Astrocyte (in vitro differentiated cells and primary cell): ENCODE results near the gene DFFB. TPM values are rescaled to one million over a fixed set of nuclear protein-coding genes. Genes with fewer than 3 reads are reported as not detected.
A peak's percentile ranks its signal among the peaks of the same experiment; 100 is the strongest.

Experiments
- DNase-seq: peaks from one replicate; pipeline ENCODE4 v3.0.0-alpha.2; 2010; ENCODE audit warnings: low read depth
- FAIRE-seq: peaks from 2 replicates; lab custom pipeline; 2011; peaks lifted over from hg19 to GRCh38; lab: Jason Lieb, UNC
- H2AFZ ChIP-seq: 2 replicates; pipeline ENCODE4 v1.6.0; 2012; ENCODE audit warnings: low read depth, low read length, inconsistent platforms
- H3K27ac ChIP-seq: 2 replicates; pipeline ENCODE4 v1.5.1; 2011; ENCODE audit warnings: low read depth, low read length, inconsistent platforms
- H3K27me3 ChIP-seq: 2 replicates; pipeline ENCODE4 v1.6.0; 2011; ENCODE audit warnings: low read length, inconsistent platforms; ENCODE audit not compliant: insufficient read depth
- H3K36me3 ChIP-seq: 2 replicates; pipeline ENCODE4 v1.5.1; 2011; ENCODE audit warnings: low read length, inconsistent platforms; ENCODE audit not compliant: insufficient read depth
- H3K4me1 ChIP-seq: 2 replicates; pipeline ENCODE4 v1.5.1; 2011; ENCODE audit warnings: low read length, inconsistent platforms; ENCODE audit not compliant: insufficient read depth
- H3K4me2 ChIP-seq: 2 replicates; pipeline ENCODE4 v1.6.0; 2012; ENCODE audit warnings: low read length, inconsistent platforms
- H3K4me3 ChIP-seq: 2 replicates; pipeline ENCODE4 v1.5.1; 2011; ENCODE audit warnings: low read depth, mild to moderate bottlenecking, low read length, inconsistent platforms; ENCODE audit not compliant: insufficient read depth
- H3K79me2 ChIP-seq: 2 replicates; pipeline ENCODE4 v1.6.0; 2012; ENCODE audit warnings: mild to moderate bottlenecking, low read length, inconsistent platforms; ENCODE audit not compliant: insufficient read depth
- H3K9ac ChIP-seq: 2 replicates; pipeline ENCODE4 v1.6.0; 2012; ENCODE audit warnings: mild to moderate bottlenecking, low read length, inconsistent platforms
- H3K9me3 ChIP-seq: 2 replicates; pipeline ENCODE4 v1.5.1; 2012; ENCODE audit warnings: low read depth, mild to moderate bottlenecking, low read length, inconsistent platforms; ENCODE audit not compliant: insufficient read depth
- H4K20me1 ChIP-seq: 2 replicates; pipeline ENCODE4 v1.6.0; 2012; ENCODE audit warnings: low read length, inconsistent platforms; ENCODE audit not compliant: insufficient read depth
- H3K27ac Mint-ChIP-seq: one replicate; pipeline ENCODE4 v1.8.0; 2021; ENCODE audit warnings: mild to moderate bottlenecking, mixed read lengths; ENCODE audit not compliant: unreplicated experiment
- H3K27me3 Mint-ChIP-seq: one replicate; pipeline ENCODE4 v1.8.0; 2021; ENCODE audit warnings: low read depth, mixed read lengths; ENCODE audit not compliant: unreplicated experiment
- H3K36me3 Mint-ChIP-seq: one replicate; pipeline ENCODE4 v1.8.0; 2021; ENCODE audit warnings: low read depth, mixed read lengths; ENCODE audit not compliant: unreplicated experiment
- H3K4me1 Mint-ChIP-seq: one replicate; pipeline ENCODE4 v1.8.0; 2021; ENCODE audit warnings: low read depth, mixed read lengths; ENCODE audit not compliant: unreplicated experiment
- H3K4me3 Mint-ChIP-seq: one replicate; pipeline ENCODE4 v1.8.0; 2021; ENCODE audit warnings: mild to moderate bottlenecking, moderate library complexity, mixed read lengths; ENCODE audit not compliant: unreplicated experiment
- H3K9me3 Mint-ChIP-seq: one replicate; pipeline ENCODE4 v1.8.0; 2021; ENCODE audit warnings: mild to moderate bottlenecking, mixed read lengths; ENCODE audit not compliant: unreplicated experiment
- EZH2 ChIP-seq: IDR thresholded peaks from 2 replicates; pipeline ENCODE4 v1.6.1; 2012; ENCODE audit warnings: mild to moderate bottlenecking, low read length, inconsistent platforms; ENCODE audit not compliant: insufficient read depth
- total RNA-seq: library from RNA; stranded (reverse); gene quantifications from 2 replicates; pipeline ENCODE4 v1.2.1, GENCODE V29; 2021
- TF ChIP-seq, protein P1 (sequence below): IDR thresholded peaks from 2 replicates; pipeline ENCODE4 v1.5.1; 2011; ENCODE audit warnings: low read depth, mild to moderate bottlenecking, inconsistent platforms, low read length, moderate library complexity; ENCODE audit not compliant: insufficient read depth

The DFFB gene
- total RNA-seq, 1 donor from 2014 or later, result 7.4 TPM

DNA sequence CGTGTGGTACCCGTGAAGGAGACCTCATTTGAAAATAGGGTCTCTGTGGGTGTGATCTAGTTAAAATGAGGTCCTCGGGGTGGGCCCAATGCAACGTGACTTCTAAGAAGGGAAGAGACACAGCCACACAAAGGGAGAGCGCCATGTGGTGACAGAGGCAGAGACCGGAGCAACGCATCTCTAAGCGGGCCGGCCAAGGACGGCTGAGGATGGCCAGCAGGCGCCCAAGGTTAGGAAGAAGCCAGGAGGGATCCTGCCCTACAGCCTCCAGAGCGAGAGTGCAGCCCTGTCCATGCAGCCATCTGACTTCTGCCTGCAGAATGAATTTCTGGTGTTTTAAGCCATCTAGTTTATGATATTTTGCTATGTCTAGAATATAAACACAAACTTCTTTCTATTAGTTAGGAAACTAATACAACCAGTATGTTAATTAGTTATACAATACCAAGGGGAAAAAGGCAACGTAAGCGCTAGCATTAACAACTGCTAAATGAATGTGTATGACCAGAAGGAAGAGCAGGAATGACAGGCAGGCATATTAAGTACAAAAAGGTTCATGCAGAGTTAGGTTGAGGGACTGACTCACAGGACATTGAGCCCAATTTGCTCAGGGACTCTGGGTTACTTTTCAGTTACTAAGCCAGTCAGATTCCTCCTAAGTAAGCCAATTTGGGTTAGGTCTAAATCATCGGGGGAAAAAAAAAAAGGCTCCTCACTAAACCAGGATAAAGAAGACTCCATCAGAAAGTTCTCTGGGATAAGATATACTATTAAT, 4.4 kb upstream of the DFFB start:
- Histone ChIP-seq H3K36me3 (peaks cover 2% of the 10 kb centered on the region), H3K4me1 (peaks cover 6% of the 10 kb centered on the region), H3K4me3 (no peak overlapping the region), H2AFZ (no peak overlapping the region), H3K27me3 (no peaks in the 10 kb centered on the region), H3K27ac (no peak overlapping the region), H3K79me2 (peaks cover 39% of the 10 kb centered on the region), H4K20me1 (peaks cover 34% of the 10 kb centered on the region), H3K9ac (no peak overlapping the region), H3K4me2 (no peak overlapping the region), H3K9me3 (no peaks in the 10 kb centered on the region)
- H3K27me3 Mint-ChIP-seq, result no peaks in the 10 kb centered on the region
- DNase-seq (no peak), FAIRE-seq (no peak)
- peaks cover 5% of the 10 kb centered on the region for H3K4me1 Mint-ChIP-seq
- no peak overlapping the region for H3K27ac Mint-ChIP-seq
- peak overlapping the region; percentile 8 for H3K4me3 Mint-ChIP-seq
- no peaks in the 10 kb centered on the region for H3K9me3 Mint-ChIP-seq
- H3K36me3 Mint-ChIP-seq, result peaks cover 4% of the 10 kb centered on the region
- TF ChIP-seq EZH2, result no peak
- TF ChIP-seq, protein P1, sequence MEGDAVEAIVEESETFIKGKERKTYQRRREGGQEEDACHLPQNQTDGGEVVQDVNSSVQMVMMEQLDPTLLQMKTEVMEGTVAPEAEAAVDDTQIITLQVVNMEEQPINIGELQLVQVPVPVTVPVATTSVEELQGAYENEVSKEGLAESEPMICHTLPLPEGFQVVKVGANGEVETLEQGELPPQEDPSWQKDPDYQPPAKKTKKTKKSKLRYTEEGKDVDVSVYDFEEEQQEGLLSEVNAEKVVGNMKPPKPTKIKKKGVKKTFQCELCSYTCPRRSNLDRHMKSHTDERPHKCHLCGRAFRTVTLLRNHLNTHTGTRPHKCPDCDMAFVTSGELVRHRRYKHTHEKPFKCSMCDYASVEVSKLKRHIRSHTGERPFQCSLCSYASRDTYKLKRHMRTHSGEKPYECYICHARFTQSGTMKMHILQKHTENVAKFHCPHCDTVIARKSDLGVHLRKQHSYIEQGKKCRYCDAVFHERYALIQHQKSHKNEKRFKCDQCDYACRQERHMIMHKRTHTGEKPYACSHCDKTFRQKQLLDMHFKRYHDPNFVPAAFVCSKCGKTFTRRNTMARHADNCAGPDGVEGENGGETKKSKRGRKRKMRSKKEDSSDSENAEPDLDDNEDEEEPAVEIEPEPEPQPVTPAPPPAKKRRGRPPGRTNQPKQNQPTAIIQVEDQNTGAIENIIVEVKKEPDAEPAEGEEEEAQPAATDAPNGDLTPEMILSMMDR, result no peak

DNA sequence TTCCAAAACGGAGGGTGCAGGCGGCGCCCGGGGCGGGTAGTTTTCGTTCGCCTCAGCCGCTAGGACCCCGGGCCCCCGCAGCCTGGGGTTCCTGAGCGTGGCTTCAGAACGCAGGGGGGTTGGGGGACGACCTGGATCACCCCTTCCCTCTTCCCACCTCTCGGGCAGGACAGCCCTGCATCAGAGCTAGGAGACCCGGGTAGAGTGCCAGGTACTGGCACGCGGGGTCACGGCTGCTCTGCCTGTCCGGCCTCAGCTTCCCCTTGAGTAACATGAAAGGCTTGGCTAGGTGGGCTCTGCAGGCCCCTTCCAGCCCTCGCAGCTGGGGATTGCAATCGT, 484 bp downstream of the DFFB start:
- H3K27me3 ChIP-seq, result no peaks in the 10 kb centered on the region
- peak overlapping the region; percentile 97 for H3K4me3 Mint-ChIP-seq
- H3K4me2 ChIP-seq, result peak overlapping the region; percentile 88
- no peaks in the 10 kb centered on the region for H3K36me3 ChIP-seq
- TF ChIP-seq, protein P1, result no peak
- no peak for TF ChIP-seq EZH2
- DNase-seq, result no peak
- peaks cover 49% of the 10 kb centered on the region for H4K20me1 ChIP-seq
- no peaks in the 10 kb centered on the region for H3K36me3 Mint-ChIP-seq
- H3K9me3 ChIP-seq, result no peaks in the 10 kb centered on the region
- peaks cover 6% of the 10 kb centered on the region for H3K4me1 Mint-ChIP-seq
- no peak overlapping the region for H3K27ac Mint-ChIP-seq
- peaks cover 38% of the 10 kb centered on the region for H3K79me2 ChIP-seq
- FAIRE-seq, result no peak
- no peaks in the 10 kb centered on the region for H3K9me3 Mint-ChIP-seq
- H3K9ac ChIP-seq, result peak overlapping the region; percentile 85
- H3K4me3 ChIP-seq, result peak overlapping the region; percentile 81
- peaks cover 15% of the 10 kb centered on the region for H3K4me1 ChIP-seq
- H3K27ac ChIP-seq, result no peak overlapping the region
- H3K27me3 Mint-ChIP-seq, result no peaks in the 10 kb centered on the region
- peak overlapping the region; percentile 96 for H2AFZ ChIP-seq
